ENCODE results near the gene KRTAP10-1.
"Not testable (repeated sequence)": the region's sequence is repeated elsewhere in the genome, so short reads cannot be mapped to it uniquely, and the experiment has no call there.

The KRTAP10-1 gene

GRCh38 chr21:44557491-44558328, 17.7 kb upstream of the KRTAP10-1 start:
- TF ChIP-seq, protein P1, sequence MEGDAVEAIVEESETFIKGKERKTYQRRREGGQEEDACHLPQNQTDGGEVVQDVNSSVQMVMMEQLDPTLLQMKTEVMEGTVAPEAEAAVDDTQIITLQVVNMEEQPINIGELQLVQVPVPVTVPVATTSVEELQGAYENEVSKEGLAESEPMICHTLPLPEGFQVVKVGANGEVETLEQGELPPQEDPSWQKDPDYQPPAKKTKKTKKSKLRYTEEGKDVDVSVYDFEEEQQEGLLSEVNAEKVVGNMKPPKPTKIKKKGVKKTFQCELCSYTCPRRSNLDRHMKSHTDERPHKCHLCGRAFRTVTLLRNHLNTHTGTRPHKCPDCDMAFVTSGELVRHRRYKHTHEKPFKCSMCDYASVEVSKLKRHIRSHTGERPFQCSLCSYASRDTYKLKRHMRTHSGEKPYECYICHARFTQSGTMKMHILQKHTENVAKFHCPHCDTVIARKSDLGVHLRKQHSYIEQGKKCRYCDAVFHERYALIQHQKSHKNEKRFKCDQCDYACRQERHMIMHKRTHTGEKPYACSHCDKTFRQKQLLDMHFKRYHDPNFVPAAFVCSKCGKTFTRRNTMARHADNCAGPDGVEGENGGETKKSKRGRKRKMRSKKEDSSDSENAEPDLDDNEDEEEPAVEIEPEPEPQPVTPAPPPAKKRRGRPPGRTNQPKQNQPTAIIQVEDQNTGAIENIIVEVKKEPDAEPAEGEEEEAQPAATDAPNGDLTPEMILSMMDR (conservative IDR thresholded peaks at IDR 0.05), result no peak
- no peak overlapping the region for H3K27ac ChIP-seq

GRCh38 chr21:44556879-44557278, 16.9 kb upstream of the KRTAP10-1 start:
- TF ChIP-seq, protein P1 (conservative IDR thresholded peaks at IDR 0.05), result no peak
- no peak overlapping the region for H3K27ac ChIP-seq

DNA sequence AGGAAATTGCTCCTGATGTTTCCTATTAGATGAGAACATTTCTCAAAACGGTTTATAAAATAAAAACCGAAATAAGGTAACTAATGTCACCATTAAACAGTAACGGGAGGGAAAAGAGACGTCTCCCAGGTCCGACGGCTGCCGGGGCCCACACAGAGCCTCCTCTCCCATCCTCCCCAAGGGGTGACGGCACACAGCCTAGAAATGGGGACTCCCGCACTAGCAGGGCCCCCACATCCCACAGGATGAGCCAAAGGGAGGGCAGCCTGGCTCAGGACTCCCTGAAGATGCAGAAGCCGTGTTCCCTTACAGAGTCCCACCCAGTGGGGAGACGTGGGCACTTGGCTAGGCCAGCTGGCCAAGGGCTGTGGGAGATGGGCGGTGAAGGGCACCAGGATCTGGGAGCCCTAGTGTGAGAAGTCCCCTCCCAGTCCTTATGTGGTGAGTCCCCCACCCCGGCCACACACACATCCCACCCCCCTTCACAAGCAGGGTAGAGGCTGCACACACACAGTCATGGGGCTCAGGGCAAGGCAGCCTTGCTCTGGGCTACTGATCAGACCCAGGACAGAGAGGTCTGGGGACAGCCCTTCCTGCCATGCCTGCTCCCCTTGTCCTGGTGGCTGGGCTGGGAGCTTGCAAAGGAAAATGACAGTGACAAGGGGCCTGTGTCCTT, 15.3 kb upstream of the KRTAP10-1 start:
- TF ChIP-seq, protein P1 (conservative IDR thresholded peaks at IDR 0.05), result no peak
- no peak overlapping the region for H3K27ac ChIP-seq

DNA sequence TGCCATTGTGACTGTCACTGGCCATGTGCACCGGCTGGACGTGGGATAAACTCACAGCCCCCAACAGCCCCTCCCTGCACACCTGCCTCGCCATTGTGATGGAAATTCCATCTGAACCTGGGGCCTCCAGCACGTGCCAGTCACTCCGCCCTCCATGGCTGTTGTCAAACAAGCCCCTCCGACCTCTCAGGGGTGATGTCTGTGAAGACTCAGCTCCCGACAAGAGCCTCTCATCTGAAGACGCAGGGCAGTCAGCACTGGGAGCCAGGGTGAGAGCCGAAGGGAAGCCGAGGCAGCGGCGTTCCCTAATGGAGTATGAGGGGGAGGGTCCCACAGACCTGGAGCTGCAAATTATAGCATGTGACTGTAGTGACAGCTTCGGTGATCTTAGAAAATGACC, 12.7 kb upstream of the KRTAP10-1 start:
- TF ChIP-seq, protein P1 (conservative IDR thresholded peaks at IDR 0.05), result no peak
- no peak overlapping the region for H3K27ac ChIP-seq

DNA sequence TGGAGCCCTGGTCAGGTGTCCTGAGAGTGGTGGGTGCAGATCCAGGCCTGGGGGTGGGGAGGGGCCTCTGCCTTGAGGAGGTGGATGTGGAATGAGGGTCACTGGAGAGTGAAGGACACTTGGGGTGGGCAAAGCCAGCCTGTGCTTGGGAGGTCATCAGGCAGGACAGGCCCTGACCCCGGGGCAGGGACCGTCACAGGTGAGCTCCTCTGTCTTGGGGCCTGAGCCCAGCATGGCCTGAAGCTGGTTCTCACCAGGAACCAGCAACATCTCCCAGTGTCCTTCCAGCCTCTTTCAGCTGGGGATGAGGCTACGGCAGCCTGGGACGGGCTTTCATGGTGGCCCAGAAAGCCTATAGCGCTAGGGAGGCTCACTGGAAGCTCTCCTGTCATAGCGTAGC, 12.1 kb upstream of the KRTAP10-1 start:
- no peak overlapping the region for H3K27ac ChIP-seq
- TF ChIP-seq, protein P1 (conservative IDR thresholded peaks at IDR 0.05), result no peak

- TF ChIP-seq, protein P1 (conservative IDR thresholded peaks at IDR 0.05), result no peak
- H3K27ac ChIP-seq, result no peak within 1 kb of the TSS
Observed at GRCh38 chr21:44551340-44551961, 11.5 kb upstream of the KRTAP10-1 start, which contains the start of gene KRTAP10-2. Gene KRTAP10-2, minus strand, starts transcription at chr21:44551505. Its CDS starts 47 bp downstream, at chr21:44551458.

DNA sequence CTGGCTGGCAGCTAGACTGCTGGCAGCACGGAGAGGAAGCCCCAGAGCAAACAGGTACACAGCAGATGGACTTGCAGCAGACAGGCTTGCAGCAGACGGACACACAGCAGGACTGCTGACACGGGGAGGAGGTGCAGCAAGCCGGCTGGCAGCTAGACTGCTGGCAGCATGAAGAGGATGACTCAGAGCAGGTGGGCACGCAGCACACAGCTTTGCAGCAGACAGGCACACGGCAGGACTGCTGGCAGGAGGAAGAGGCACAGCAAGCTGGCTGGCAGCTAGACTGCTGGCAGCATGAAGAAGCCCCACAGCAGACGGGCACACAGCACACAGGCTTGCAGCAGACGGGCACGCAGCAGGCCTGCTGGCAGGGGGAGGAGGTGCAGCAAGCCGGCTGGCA, 10.8 kb upstream of the KRTAP10-1 start:
- TF ChIP-seq, protein P1 (conservative IDR thresholded peaks at IDR 0.05), result no peak
- H3K27ac ChIP-seq, result no peak overlapping the region

DNA sequence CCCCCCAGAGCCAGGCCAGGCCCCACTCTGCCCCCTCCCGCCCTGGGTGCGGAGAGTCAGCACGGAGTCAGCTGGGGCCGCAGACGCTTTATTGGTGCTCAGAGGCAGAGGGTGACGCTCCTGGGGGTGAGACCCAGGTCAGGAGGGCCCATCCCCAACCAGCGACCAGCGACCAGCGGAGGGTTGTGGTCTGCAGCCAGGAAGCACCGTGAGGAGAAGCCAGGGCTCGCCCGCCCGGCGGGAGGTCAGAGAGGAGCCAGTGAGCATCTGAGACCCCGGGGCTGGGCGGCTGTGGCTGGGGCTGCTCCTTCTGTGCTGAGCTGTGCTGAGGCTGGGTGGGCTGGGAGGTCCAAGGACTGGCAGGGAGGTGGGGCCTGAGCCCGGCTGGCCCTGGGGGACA, 10.3 kb upstream of the KRTAP10-1 start:
- not testable (repeated sequence) for H3K27ac ChIP-seq

Measured in VCaP (cell line).